Stimulated activated CD8-positive, alpha-beta memory T cell treated with anti-CD3 and anti-CD28 coated beads, Interleukin-4, amount 100 ng/mL, for 48 hours (primary cell): ENCODE measurements around the gene RAPH1.
A peak's percentile ranks its signal among the peaks of the same experiment; 100 is the strongest.

Experiments used
- DNase-seq: peaks from one replicate; pipeline ENCODE4 v3.0.0-alpha.2; 2020

RAPH1 gene

GRCh38 chr2:203535078-203535783 is at the start of gene RAPH1:
TSS of gene RAPH1 (minus strand) at chr2:203535301. CDS start at chr2:203495353, 39,948 bp downstream.
- DNase-seq = peak; percentile 75

- DNase-seq = no peak
These were observed 49.7 kb upstream of the RAPH1 start for GRCh38 chr2:203584784-203585183.

- DNase-seq = peak; percentile 58
These were observed 48.6 kb upstream of the RAPH1 start for GRCh38 chr2:203583701-203584100.

GRCh38 chr2:203583084-203583695 is 48.1 kb upstream of the RAPH1 start:
- no peak for DNase-seq

- DNase-seq = no peak
These were observed 47.4 kb upstream of the RAPH1 start for GRCh38 chr2:203582468-203582867.

- no peak for DNase-seq
These were observed 45.7 kb upstream of the RAPH1 start for GRCh38 chr2:203580844-203581243.

- no peak for DNase-seq
These were observed 44.6 kb upstream of the RAPH1 start for GRCh38 chr2:203579730-203580129.

GRCh38 chr2:203578759-203579643 is 43.9 kb upstream of the RAPH1 start:
- DNase-seq = peak; percentile 49

GRCh38 chr2:203574824-203575223 is 39.7 kb upstream of the RAPH1 start:
- no peak for DNase-seq

- no peak for DNase-seq
These were observed 37.2 kb upstream of the RAPH1 start for GRCh38 chr2:203572316-203572715.

- DNase-seq = no peak
These were observed 34.7 kb upstream of the RAPH1 start for GRCh38 chr2:203569677-203570316.

GRCh38 chr2:203567691-203568090 is 32.6 kb upstream of the RAPH1 start:
- no peak for DNase-seq

GRCh38 chr2:203566161-203566560 is 31.1 kb upstream of the RAPH1 start:
- DNase-seq = no peak

GRCh38 chr2:203565076-203565475 is 30.0 kb upstream of the RAPH1 start:
- no peak for DNase-seq

- no peak for DNase-seq
These were observed 27.2 kb upstream of the RAPH1 start for GRCh38 chr2:203562268-203562667.

GRCh38 chr2:203559641-203560040 is 24.5 kb upstream of the RAPH1 start:
- DNase-seq = no peak

GRCh38 chr2:203553784-203554183 is 18.7 kb upstream of the RAPH1 start:
- DNase-seq = no peak

- DNase-seq = no peak
These were observed 16.7 kb upstream of the RAPH1 start for GRCh38 chr2:203551778-203552177.

GRCh38 chr2:203550266-203550665 is 15.2 kb upstream of the RAPH1 start:
- no peak for DNase-seq

- DNase-seq = no peak
These were observed 14.3 kb upstream of the RAPH1 start for GRCh38 chr2:203549406-203549805.

GRCh38 chr2:203548887-203549286 is 13.8 kb upstream of the RAPH1 start:
- no peak for DNase-seq

GRCh38 chr2:203547356-203547755 is 12.3 kb upstream of the RAPH1 start:
- no peak for DNase-seq

- no peak for DNase-seq
These were observed 9.3 kb upstream of the RAPH1 start for GRCh38 chr2:203544402-203544801.
